Measurements from ENCODE around the gene PGF. TPM values are rescaled to one million over a fixed set of nuclear protein-coding genes. Genes with fewer than 3 reads are reported as not detected.

The PGF gene
- total RNA-seq, 1 donor from 2014 or later = 564 TPM

GRCh38 chr14:74898694-74899093, 56.7 kb downstream of the PGF start:
- no peak for DNase-seq (ENCODE audit: low read depth, low spot score)

- no peak for DNase-seq (ENCODE audit: low read depth, low spot score)
Observed at GRCh38 chr14:74898083-74898482, 57.3 kb downstream of the PGF start.

- DNase-seq (ENCODE audit: low read depth, low spot score) = no peak
Observed at GRCh38 chr14:74897642-74898041, 57.8 kb downstream of the PGF start.

- no peak for DNase-seq (ENCODE audit: low read depth, low spot score)
Observed at GRCh38 chr14:74896400-74896799, 59.0 kb downstream of the PGF start.

GRCh38 chr14:74893614-74894091, 61.7 kb downstream of the PGF start:
- DNase-seq (ENCODE audit: low read depth, low spot score) = no peak

GRCh38 chr14:74892745-74893144, 62.7 kb downstream of the PGF start:
- no peak for DNase-seq (ENCODE audit: low read depth, low spot score)

GRCh38 chr14:74891870-74892269, 63.5 kb downstream of the PGF start:
- no peak for DNase-seq (ENCODE audit: low read depth, low spot score)

Other genes starting within 250 kb of the PGF start
- gene AREL1, start 242.5 kb downstream of the PGF start, total RNA-seq = 32.2 and 34.4 TPM in 2 replicates
- gene FCF1, start 242.5 kb downstream of the PGF start, total RNA-seq = 32.0 and 54.1 TPM in 2 replicates
- 22.5 and 28.7 TPM in 2 replicates for gene YLPM1, start 192.3 kb downstream of the PGF start, total RNA-seq
- not detected in 2 replicates for gene PROX2, start 79.5 kb downstream of the PGF start, total RNA-seq
- gene DLST, start 73.7 kb downstream of the PGF start, total RNA-seq = 66.0 and 75.3 TPM in 2 replicates
- gene RPS6KL1, start 32.3 kb downstream of the PGF start, total RNA-seq = 11.5 and 14.8 TPM in 2 replicates
- 209 and 305 TPM in 2 replicates for gene EIF2B2, start 47.3 kb upstream of the PGF start, total RNA-seq
- gene MLH3, start 95.9 kb upstream of the PGF start, total RNA-seq = 15.0 and 20.0 TPM in 2 replicates
- gene ACYP1, start 108.4 kb upstream of the PGF start, total RNA-seq = 9.7 and 13.7 TPM in 2 replicates
- 0.99 and 1.3 TPM in 2 replicates for gene ZC2HC1C, start 114.0 kb upstream of the PGF start, total RNA-seq
- 43.7 and 73.8 TPM in 2 replicates for gene NEK9, start 171.5 kb upstream of the PGF start, total RNA-seq
- 278 and 453 TPM in 2 replicates for gene TMED10, start 221.0 kb upstream of the PGF start, total RNA-seq

Data from pulmonary artery endothelial cell (primary cell).